Measurements from ENCODE around the gene HMGXB3. TPM values are rescaled to one million over a fixed set of nuclear protein-coding genes. Genes with fewer than 3 reads are reported as not detected.
"Not testable (repeated sequence)": the region's sequence is repeated elsewhere in the genome, so short reads cannot be mapped to it uniquely, and the experiment has no call there.

The HMGXB3 gene
- total RNA-seq, 1 experiment from 2014 or later = 36.4 TPM

- DNase-seq (ENCODE audit: extremely low read depth, low read depth) = no peak
Measured at GRCh38 chr5:150046031-150046430, 45.5 kb downstream of the HMGXB3 start.

- DNase-seq (ENCODE audit: extremely low read depth, low read depth) = not testable (repeated sequence)
Measured at GRCh38 chr5:150050172-150050811, 49.8 kb downstream of the HMGXB3 start.

- DNase-seq (ENCODE audit: extremely low read depth, low read depth) = no peak
Measured at GRCh38 chr5:150051657-150052195, 51.2 kb downstream of the HMGXB3 start.

- DNase-seq (ENCODE audit: extremely low read depth, low read depth) = no peak
Measured at GRCh38 chr5:150052226-150052955, 51.9 kb downstream of the HMGXB3 start.

GRCh38 chr5:150052956-150053712 is 52.6 kb downstream of the HMGXB3 start:
- DNase-seq (ENCODE audit: extremely low read depth, low read depth) = no peak

- no peak for DNase-seq (ENCODE audit: extremely low read depth, low read depth)
Measured at GRCh38 chr5:150053713-150054392, 53.3 kb downstream of the HMGXB3 start.

GRCh38 chr5:150054569-150054968 is 54.0 kb downstream of the HMGXB3 start:
- DNase-seq (ENCODE audit: extremely low read depth, low read depth) = no peak

GRCh38 chr5:150055326-150056074 is 55.0 kb downstream of the HMGXB3 start:
- DNase-seq (ENCODE audit: extremely low read depth, low read depth) = no peak

GRCh38 chr5:150056075-150056443 is 55.5 kb downstream of the HMGXB3 start:
- no peak for DNase-seq (ENCODE audit: extremely low read depth, low read depth)

GRCh38 chr5:150057052-150057451 is 56.5 kb downstream of the HMGXB3 start:
- no peak for DNase-seq (ENCODE audit: extremely low read depth, low read depth)

GRCh38 chr5:150057511-150057910 is 57.0 kb downstream of the HMGXB3 start:
- no peak for DNase-seq (ENCODE audit: extremely low read depth, low read depth)

- DNase-seq (ENCODE audit: extremely low read depth, low read depth) = no peak
Measured at GRCh38 chr5:150057996-150058395, 57.5 kb downstream of the HMGXB3 start.

- no peak for DNase-seq (ENCODE audit: extremely low read depth, low read depth)
Measured at GRCh38 chr5:150058480-150059126, 58.1 kb downstream of the HMGXB3 start.

GRCh38 chr5:150059623-150060022 is 59.1 kb downstream of the HMGXB3 start:
- no peak for DNase-seq (ENCODE audit: extremely low read depth, low read depth)

GRCh38 chr5:150060471-150060870 is 59.9 kb downstream of the HMGXB3 start:
- DNase-seq (ENCODE audit: extremely low read depth, low read depth) = no peak

- DNase-seq (ENCODE audit: extremely low read depth, low read depth) = no peak
Measured at GRCh38 chr5:150061538-150061995, 61.0 kb downstream of the HMGXB3 start.

GRCh38 chr5:150062216-150062922 is 61.8 kb downstream of the HMGXB3 start:
- DNase-seq (ENCODE audit: extremely low read depth, low read depth) = no peak

- DNase-seq (ENCODE audit: extremely low read depth, low read depth) = no peak
Measured at GRCh38 chr5:150063638-150064037, 63.1 kb downstream of the HMGXB3 start.

GRCh38 chr5:150064681-150065220 is 64.2 kb downstream of the HMGXB3 start:
- no peak for DNase-seq (ENCODE audit: extremely low read depth, low read depth)

All from NCI-H460 (cell line).